Nephron (organoid): ENCODE measurements around the gene PRSS50.
A peak's percentile ranks its signal among the peaks of the same experiment; 100 is the strongest.

Source experiments
- H3K27ac Mint-ChIP-seq, 3 experiments: 2 replicates each; pipeline ENCODE4 v1.8.0; 2020; ENCODE audit warnings: mixed read lengths in 3 of 3, mild to moderate bottlenecking in 2 of 3, moderate library complexity in 1 of 3
- H3K27me3 Mint-ChIP-seq: 2 replicates; pipeline ENCODE4 v1.8.0; 2021; ENCODE audit warnings: low read depth, mild to moderate bottlenecking, moderate library complexity, mixed read lengths
- H3K36me3 Mint-ChIP-seq: 2 replicates; pipeline ENCODE4 v1.8.0; 2020; ENCODE audit warnings: low read depth, mixed read lengths
- H3K4me1 Mint-ChIP-seq: 2 replicates; pipeline ENCODE4 v1.8.0; 2020; ENCODE audit warnings: mixed read lengths
- H3K4me3 Mint-ChIP-seq, 3 experiments: 2 replicates each; pipeline ENCODE4 v1.8.0; 2020; ENCODE audit warnings: mild to moderate bottlenecking in 3 of 3, mixed read lengths in 3 of 3, moderate library complexity in 2 of 3
- H3K9me3 Mint-ChIP-seq: 2 replicates; pipeline ENCODE4 v1.8.0; 2020; ENCODE audit warnings: mixed read lengths
- TF ChIP-seq, protein P1 (sequence below), 3 experiments: fragments of 200-600 bp; sonication (generic); IDR thresholded peaks; one replicate each; pipeline ENCODE4 v1.5.0; 2021; ENCODE audit warnings: antibody characterized with exemption in 3 of 3; ENCODE audit not compliant: unreplicated experiment in 3 of 3

Gene PRSS50, protein sequence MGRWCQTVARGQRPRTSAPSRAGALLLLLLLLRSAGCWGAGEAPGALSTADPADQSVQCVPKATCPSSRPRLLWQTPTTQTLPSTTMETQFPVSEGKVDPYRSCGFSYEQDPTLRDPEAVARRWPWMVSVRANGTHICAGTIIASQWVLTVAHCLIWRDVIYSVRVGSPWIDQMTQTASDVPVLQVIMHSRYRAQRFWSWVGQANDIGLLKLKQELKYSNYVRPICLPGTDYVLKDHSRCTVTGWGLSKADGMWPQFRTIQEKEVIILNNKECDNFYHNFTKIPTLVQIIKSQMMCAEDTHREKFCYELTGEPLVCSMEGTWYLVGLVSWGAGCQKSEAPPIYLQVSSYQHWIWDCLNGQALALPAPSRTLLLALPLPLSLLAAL

DNA sequence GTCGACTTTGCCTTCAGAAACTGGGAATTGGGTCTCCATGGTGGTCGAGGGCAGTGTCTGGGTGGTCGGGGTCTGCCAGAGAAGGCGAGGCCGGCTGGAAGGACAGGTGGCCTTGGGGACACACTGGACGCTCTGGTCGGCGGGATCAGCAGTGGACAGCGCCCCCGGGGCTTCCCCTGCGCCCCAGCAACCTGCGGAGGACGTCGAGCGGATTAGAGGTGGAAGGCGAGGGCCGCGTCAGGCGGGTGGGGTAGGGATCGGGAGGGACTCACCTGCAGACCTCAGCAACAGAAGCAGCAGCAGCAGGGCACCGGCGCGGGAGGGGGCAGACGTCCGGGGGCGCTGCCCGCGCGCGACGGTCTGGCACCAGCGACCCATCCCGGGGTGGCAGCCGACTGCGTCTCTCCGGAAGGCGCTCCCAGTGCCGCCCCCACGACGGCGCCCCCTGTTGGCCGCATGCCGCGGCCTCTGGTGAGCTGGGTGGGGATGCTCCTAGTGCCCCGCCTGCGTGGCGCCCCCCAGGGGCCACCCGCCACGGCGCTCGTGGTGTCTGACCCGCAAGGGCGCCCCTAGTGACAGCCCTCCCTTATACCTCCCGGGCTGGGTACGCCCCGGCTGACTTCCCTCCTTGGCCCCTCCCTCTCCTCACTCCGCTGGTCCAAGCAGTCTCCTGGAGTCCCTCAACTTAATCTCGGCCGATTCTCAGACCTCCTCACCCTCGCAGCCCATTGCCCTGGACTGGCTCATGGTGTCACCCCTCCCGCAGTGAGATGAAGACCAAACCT is at the start of gene PRSS50:
TSS of gene PRSS50 (minus strand) at position 423 of the 785 bp plus-strand sequence. CDS start at position 378, 45 bp downstream.
- peaks cover 20% of the 10 kb centered on the region for H3K27me3 Mint-ChIP-seq
- TF ChIP-seq, protein P1, sequence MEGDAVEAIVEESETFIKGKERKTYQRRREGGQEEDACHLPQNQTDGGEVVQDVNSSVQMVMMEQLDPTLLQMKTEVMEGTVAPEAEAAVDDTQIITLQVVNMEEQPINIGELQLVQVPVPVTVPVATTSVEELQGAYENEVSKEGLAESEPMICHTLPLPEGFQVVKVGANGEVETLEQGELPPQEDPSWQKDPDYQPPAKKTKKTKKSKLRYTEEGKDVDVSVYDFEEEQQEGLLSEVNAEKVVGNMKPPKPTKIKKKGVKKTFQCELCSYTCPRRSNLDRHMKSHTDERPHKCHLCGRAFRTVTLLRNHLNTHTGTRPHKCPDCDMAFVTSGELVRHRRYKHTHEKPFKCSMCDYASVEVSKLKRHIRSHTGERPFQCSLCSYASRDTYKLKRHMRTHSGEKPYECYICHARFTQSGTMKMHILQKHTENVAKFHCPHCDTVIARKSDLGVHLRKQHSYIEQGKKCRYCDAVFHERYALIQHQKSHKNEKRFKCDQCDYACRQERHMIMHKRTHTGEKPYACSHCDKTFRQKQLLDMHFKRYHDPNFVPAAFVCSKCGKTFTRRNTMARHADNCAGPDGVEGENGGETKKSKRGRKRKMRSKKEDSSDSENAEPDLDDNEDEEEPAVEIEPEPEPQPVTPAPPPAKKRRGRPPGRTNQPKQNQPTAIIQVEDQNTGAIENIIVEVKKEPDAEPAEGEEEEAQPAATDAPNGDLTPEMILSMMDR (IDR thresholded peaks at IDR 0.05; ENCODE audit: unreplicated experiment in 3 of 3), result peak in 1 of 3 experiments; percentile 19
- no peak within 1 kb of the TSS for H3K27ac Mint-ChIP-seq
- no peaks in the 10 kb centered on the region for H3K9me3 Mint-ChIP-seq
- no peak within 1 kb of the TSS for H3K4me3 Mint-ChIP-seq
- no peaks in the 10 kb centered on the region for H3K4me1 Mint-ChIP-seq
- H3K36me3 Mint-ChIP-seq, result no peaks in the 10 kb centered on the region

DNA sequence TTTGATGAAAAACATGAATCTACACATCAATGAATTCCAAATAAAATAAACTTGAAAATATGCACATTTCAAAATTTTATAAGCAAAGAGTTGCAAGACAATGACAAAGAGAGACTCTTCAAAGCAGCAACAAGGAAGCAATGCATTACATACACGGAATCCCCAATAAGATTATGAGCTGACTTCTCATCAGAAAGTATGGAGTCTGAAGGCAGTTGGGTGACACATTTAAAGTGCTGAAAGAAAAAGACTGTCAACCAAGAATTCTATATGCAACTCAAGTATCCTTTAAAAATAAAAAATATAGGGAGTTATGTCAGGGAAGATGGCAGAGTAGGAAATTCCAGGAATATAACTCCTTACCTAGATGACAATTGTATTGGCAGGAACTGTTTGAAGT is 46.5 kb upstream of the PRSS50 start:
- Mint-ChIP-seq H3K27me3 (no peaks in the 10 kb centered on the region), H3K4me3 (no peak overlapping the region), H3K9me3 (peaks cover 42% of the 10 kb centered on the region), H3K4me1 (peaks cover 7% of the 10 kb centered on the region), H3K36me3 (peaks cover 16% of the 10 kb centered on the region), H3K27ac (no peak overlapping the region)
- TF ChIP-seq, protein P1 (IDR thresholded peaks at IDR 0.05; ENCODE audit: unreplicated experiment in 3 of 3), result no peak

DNA sequence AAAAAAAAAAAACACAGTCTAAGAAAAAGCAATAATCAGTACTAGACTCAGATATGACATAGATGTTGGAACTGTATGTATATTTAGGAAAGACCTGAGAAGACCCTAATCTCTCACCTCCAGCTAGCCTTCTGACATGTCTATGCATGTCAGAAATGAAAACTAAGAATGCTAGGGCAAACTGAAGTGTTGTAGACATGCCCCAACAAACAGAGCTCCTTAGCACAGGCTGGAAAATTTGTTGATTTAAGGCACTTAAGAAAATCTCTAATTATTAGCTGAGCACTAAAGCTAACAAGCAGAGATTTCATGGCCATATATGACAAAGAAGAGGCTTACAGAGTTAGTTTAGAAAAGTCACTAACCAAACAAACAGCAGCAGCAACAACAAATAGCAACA is 45.5 kb upstream of the PRSS50 start:
- H3K27me3 Mint-ChIP-seq, result no peaks in the 10 kb centered on the region
- H3K36me3 Mint-ChIP-seq, result peaks cover 16% of the 10 kb centered on the region
- peaks cover 9% of the 10 kb centered on the region for H3K4me1 Mint-ChIP-seq
- H3K4me3 Mint-ChIP-seq, result no peak overlapping the region
- H3K9me3 Mint-ChIP-seq, result peaks cover 40% of the 10 kb centered on the region
- no peak overlapping the region for H3K27ac Mint-ChIP-seq
- TF ChIP-seq, protein P1 (IDR thresholded peaks at IDR 0.05; ENCODE audit: unreplicated experiment in 3 of 3), result no peak

DNA sequence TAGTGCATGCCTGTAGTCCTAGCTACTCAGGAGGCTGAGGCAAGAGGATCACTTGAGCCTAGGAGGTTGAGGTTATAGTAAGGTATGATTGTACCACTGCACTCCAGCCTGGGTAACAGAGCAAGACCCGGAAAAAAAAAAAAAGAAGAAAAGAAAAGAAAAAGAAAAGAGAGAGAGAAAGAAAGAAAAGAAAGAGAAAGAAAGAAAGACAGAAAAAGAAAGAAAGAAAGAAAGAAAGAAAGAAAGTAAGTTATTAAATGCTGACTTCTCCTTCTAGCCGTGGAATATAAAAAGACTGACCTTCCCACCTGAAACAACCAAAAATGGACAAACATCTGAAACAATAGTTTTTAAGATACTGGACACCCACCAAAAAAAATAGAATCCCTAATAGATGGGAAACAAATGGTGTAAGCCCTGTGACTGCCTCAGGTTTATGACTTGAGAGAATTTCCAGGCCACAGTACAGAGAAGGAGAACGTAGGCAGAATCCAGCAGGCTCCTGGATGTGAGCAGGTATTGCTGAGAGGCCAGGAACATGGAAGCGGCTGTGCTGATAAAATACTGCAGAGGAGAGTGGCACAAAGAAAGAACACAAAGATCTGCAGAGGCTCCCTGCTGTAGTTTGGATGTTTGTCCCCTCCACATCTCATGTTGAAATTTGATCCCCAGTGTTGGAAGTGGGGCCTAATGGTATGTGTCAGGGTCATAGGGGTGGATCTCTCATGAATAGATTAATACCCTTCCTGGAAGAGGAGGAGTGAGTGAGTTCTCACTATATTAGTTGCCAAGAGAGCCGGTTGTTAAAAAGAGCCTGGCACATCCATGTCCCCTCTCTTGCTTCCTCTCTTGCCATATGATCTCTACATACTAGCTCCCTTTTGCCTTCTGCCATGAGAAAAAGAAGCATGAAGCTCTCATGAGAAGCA is 41.8 kb upstream of the PRSS50 start:
- H3K4me1 Mint-ChIP-seq, result peaks cover 9% of the 10 kb centered on the region
- no peaks in the 10 kb centered on the region for H3K27me3 Mint-ChIP-seq
- no peak overlapping the region for H3K4me3 Mint-ChIP-seq
- H3K9me3 Mint-ChIP-seq, result peaks cover 27% of the 10 kb centered on the region
- peak overlapping the region in 2 of 3 experiments; percentile 26 to 78 for H3K27ac Mint-ChIP-seq
- TF ChIP-seq, protein P1 (IDR thresholded peaks at IDR 0.05; ENCODE audit: unreplicated experiment in 3 of 3), result no peak
- peaks cover 16% of the 10 kb centered on the region for H3K36me3 Mint-ChIP-seq

DNA sequence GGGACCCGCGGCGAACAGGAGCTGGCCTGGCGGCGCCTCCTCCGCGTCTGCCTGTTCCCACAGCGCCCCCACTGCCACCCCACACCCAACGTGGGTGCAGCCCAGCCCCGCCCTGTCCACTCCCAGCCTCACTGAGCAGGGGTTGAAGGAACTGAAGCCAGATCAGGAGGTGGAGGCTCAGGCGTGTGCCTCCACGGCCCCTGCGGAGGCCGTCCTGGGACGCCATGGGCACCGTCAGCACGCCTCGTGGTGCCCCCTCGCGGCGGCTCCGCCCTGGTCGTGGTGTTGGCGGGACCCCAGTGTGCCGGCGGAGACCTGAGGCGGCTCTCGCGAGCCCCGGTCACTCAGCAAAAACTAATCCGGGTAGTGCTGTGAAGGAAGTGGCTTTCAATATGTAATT is 39.0 kb upstream of the PRSS50 start:
- TF ChIP-seq, protein P1 (IDR thresholded peaks at IDR 0.05; ENCODE audit: unreplicated experiment in 3 of 3), result no peak
- H3K36me3 Mint-ChIP-seq, result no peaks in the 10 kb centered on the region
- H3K4me3 Mint-ChIP-seq, result no peak overlapping the region
- H3K27ac Mint-ChIP-seq, result no peak overlapping the region
- H3K9me3 Mint-ChIP-seq, result peaks cover 3% of the 10 kb centered on the region
- peaks cover 9% of the 10 kb centered on the region for H3K4me1 Mint-ChIP-seq
- H3K27me3 Mint-ChIP-seq, result no peaks in the 10 kb centered on the region
